HepG2 (cell line): ENCODE results near the gene UBE3D. TPM values are rescaled to one million over a fixed set of nuclear protein-coding genes. Genes with fewer than 3 reads are reported as not detected.

Experiments used
- ATAC-seq: fragments of 200-7000 bp; cut with Tn5 transposase; 3 replicates; pipeline ENCODE4 v1.9.1; 2020; ENCODE audit warnings: mild to moderate bottlenecking, moderate library complexity
- BruUV-seq: library from RNA; stranded (reverse); fragments of 400-500 nt; replicated peaks from 2 replicates; lab custom pipeline; 2021; lab: Mats Ljungman, UMichigan
- CTCF ChIA-PET: fragments of 300-600 bp; formaldehyde crosslinking; extraction: SDS; loops from one replicate; lab custom pipeline; 2021; ENCODE audit warnings: low total read pairs, inconsistent platforms, low intra/inter-chr PET ratio; lab: Yijun Ruan, JAX
- POLR2A ChIA-PET: fragments of 350-600 bp; sonication (Branson Sonifier 250); formaldehyde crosslinking; loops from one replicate; lab custom pipeline; 2020; ENCODE audit warnings: antibody characterized with exemption, inconsistent platforms; lab: Yijun Ruan, JAX
- DNase-seq: peaks from one replicate; pipeline ENCODE4 v3.0.0-alpha.2; 2015; ENCODE audit warnings: low spot score
- FAIRE-seq: peaks from 3 replicates; lab custom pipeline; 2011; peaks lifted over from hg19 to GRCh38; lab: Jason Lieb, UNC
- H2AFZ ChIP-seq: one replicate; pipeline ENCODE4 v1.6.1; 2011; ENCODE audit warnings: low read length, inconsistent platforms
- H3K27ac ChIP-seq: fragments of 300-600 bp; 3 replicates; pipeline ENCODE4 v1.8.0; 2011; ENCODE audit warnings: mixed run types, mild to moderate bottlenecking, mixed read lengths, low read length, inconsistent platforms; ENCODE audit not compliant: insufficient read depth; ENCODE audit errors: extremely low read length
- H3K27me3 ChIP-seq, 2 experiments: fragments of 200-600 bp in 1 of 2; 2 replicates in 1 of 2; 3 replicates in 1 of 2; pipeline versions ENCODE4 v1.6.0 to v1.8.0; 2011; ENCODE audit warnings: low read length in 2 of 2, mild to moderate bottlenecking in 2 of 2, moderate library complexity in 2 of 2, inconsistent platforms in 1 of 2; ENCODE audit not compliant: insufficient read depth in 2 of 2, control insufficient read depth in 1 of 2
- H3K36me3 ChIP-seq, 2 experiments: fragments of 200-600 bp in 1 of 2; replicated peaks in 1 of 2; 2 replicates in 1 of 2; 3 replicates in 1 of 2; pipeline versions ENCODE4 v1.5.1 to v1.8.0; 2011; ENCODE audit warnings: low read length in 2 of 2, inconsistent platforms in 1 of 2; ENCODE audit not compliant: insufficient read depth in 2 of 2, control insufficient read depth in 1 of 2
- H3K4me1 ChIP-seq: 2 replicates; pipeline ENCODE4 v1.5.1; 2012; ENCODE audit warnings: low read length, inconsistent platforms; ENCODE audit not compliant: insufficient read depth
- H3K4me2 ChIP-seq: 2 replicates; pipeline ENCODE4 v1.6.0; 2011; ENCODE audit warnings: low read depth, low read length, inconsistent platforms
- H3K4me3 ChIP-seq, 3 experiments: fragments of 200-600 bp in 1 of 3; sonication (generic), shearing (Covaris generic) in 1 of 3; replicated peaks in 1 of 3; 2 replicates each; pipeline ENCODE4 v1.5.1; 2011 to 2016; ENCODE audit warnings: low read length in 3 of 3, inconsistent platforms in 2 of 3, low read depth in 2 of 3, mild to moderate bottlenecking in 2 of 3, control low read depth in 1 of 3, mixed read lengths in 1 of 3; ENCODE audit not compliant: insufficient read depth in 1 of 3
- H3K79me2 ChIP-seq: one replicate; pipeline ENCODE4 v1.6.1; 2011; ENCODE audit warnings: low read length, inconsistent platforms; ENCODE audit not compliant: insufficient read depth
- H3K9ac ChIP-seq: 2 replicates; pipeline ENCODE4 v1.6.0; 2011; ENCODE audit warnings: mild to moderate bottlenecking, low read depth, low read length, inconsistent platforms; ENCODE audit not compliant: insufficient read depth
- H3K9me3 ChIP-seq: 2 replicates; pipeline ENCODE4 v1.5.1; 2012; ENCODE audit warnings: mild to moderate bottlenecking, low read length
- H4K20me1 ChIP-seq: 2 replicates; pipeline ENCODE4 v1.6.0; 2011; ENCODE audit warnings: inconsistent platforms, mild to moderate bottlenecking, low read length, moderate library complexity; ENCODE audit not compliant: insufficient read depth
- HDAC1 ChIP-seq: sonication (generic); formaldehyde crosslinking; IDR thresholded peaks from 2 replicates; pipeline ENCODE4 v1.5.1; 2020; ENCODE audit warnings: mild to moderate bottlenecking, missing genetic modification reagents
- MED1 ChIP-seq: sonication (generic); formaldehyde crosslinking; IDR thresholded peaks from 2 replicates; pipeline ENCODE4 v1.4.0; 2020; ENCODE audit warnings: missing genetic modification reagents
- NR2F2 ChIP-seq: IDR thresholded peaks from 2 replicates; pipeline ENCODE4 v1.6.1; 2012; ENCODE audit warnings: low read depth, inconsistent platforms, borderline replicate concordance
- RXRB ChIP-seq: IDR thresholded peaks from 2 replicates; pipeline ENCODE4 v1.6.1; 2016; ENCODE audit warnings: borderline replicate concordance, missing genetic modification reagents, missing compliant biosample characterization
- SMARCC2 ChIP-seq: fragments of 450-650 bp; IDR thresholded peaks from 2 replicates; pipeline ENCODE4 v1.6.1; 2017; ENCODE audit warnings: antibody characterized with exemption, mild to moderate bottlenecking
- TCF7L2 ChIP-seq: IDR thresholded peaks from 2 replicates; pipeline ENCODE4 v1.6.1; 2011; ENCODE audit warnings: mild to moderate bottlenecking, low read depth, low read length, moderate library complexity
- THAP11 ChIP-seq: IDR thresholded peaks from 2 replicates; pipeline ENCODE4 v1.6.1; 2016; ENCODE audit warnings: missing biosample characterization, missing genetic modification reagents
- ZNF136 ChIP-seq: sonication (generic); formaldehyde crosslinking; IDR thresholded peaks from 2 replicates; pipeline ENCODE4 v1.8.1; 2022; ENCODE audit warnings: low read depth, mild to moderate bottlenecking, moderate library complexity, missing genetic modification reagents
- ZNF652 ChIP-seq: IDR thresholded peaks from 2 replicates; pipeline ENCODE4 v1.6.1; 2016; ENCODE audit warnings: low read depth, borderline replicate concordance
- ZNF850 ChIP-seq: sonication (generic); formaldehyde crosslinking; conservative IDR thresholded peaks from 2 replicates; pipeline ENCODE4 v1.9.0; 2021; ENCODE audit warnings: mild to moderate bottlenecking, missing genetic modification reagents
- WGBS: methylation state at CpG from one replicate; pipeline ENCODE4 v1.1.6; 2017; ENCODE audit warnings: low lambda C conversion rate; 5-methylcytosine and 5-hydroxymethylcytosine counted together
- in situ Hi-C: cut with HindIII; loops from 2 replicates; pipeline ENCODE4 v1.10.0; 2017; ENCODE audit warnings: low pct_unique_long_range_greater_than_20kb; ENCODE audit not compliant: extremely low pct_ligation_motif_present
- intact Hi-C: fragments of 100-400 bp; cut with micrococcal nuclease; formaldehyde crosslinking; loops from one replicate; pipeline ENCODE4 v1.10.0; 2022; ENCODE audit not compliant: unreplicated experiment
- polyA plus RNA-seq, 8 experiments: library from polyadenylated mRNA; depleted of rRNA in 3 of 8; stranded (reverse) in 7 of 8; unstranded in 1 of 8; fragments of >200 nt; fragmentation: Illumina TruSeq in 4 of 8; extraction: Trizol in 4 of 8; gene quantifications; 2 replicates each; pipeline versions ENCODE4 v1.2.1 to v1.2.3, GENCODE V29; 2011 to 2016; ENCODE audit warnings: low read depth in 4 of 8, missing spikeins in 1 of 8, mixed read lengths in 1 of 8; ENCODE audit not compliant: insufficient read depth in 1 of 8
- total RNA-seq, 5 experiments: library from RNA; depleted of rRNA; stranded (reverse); fragments of >200 nt; fragmentation: Illumina TruSeq; extraction: Trizol; gene quantifications; 2 replicates each; pipeline ENCODE4 v1.2.3, GENCODE V29; 2016; ENCODE audit warnings: low read depth in 1 of 5
- TF ChIP-seq, protein P1 (sequence below): sonication (generic); formaldehyde crosslinking; IDR thresholded peaks from 2 replicates; pipeline ENCODE4 v1.8.0; 2022; ENCODE audit warnings: mild to moderate bottlenecking, missing genetic modification reagents
- TF ChIP-seq, protein P2 (sequence below): IDR thresholded peaks from 2 replicates; pipeline ENCODE4 v1.6.1; 2018; ENCODE audit warnings: missing genetic modification reagents, mild to moderate bottlenecking, missing compliant biosample characterization
- TF ChIP-seq, protein P3 (sequence below): sonication (generic); formaldehyde crosslinking; IDR thresholded peaks from 2 replicates; pipeline ENCODE4 v1.5.1; 2020; ENCODE audit warnings: mild to moderate bottlenecking, moderate library complexity, missing genetic modification reagents
- TF ChIP-seq, protein P4 (sequence below): sonication (generic); formaldehyde crosslinking; IDR thresholded peaks from 2 replicates; pipeline ENCODE4 v1.4.0; 2020; ENCODE audit warnings: missing genetic modification reagents

UBE3D gene
- total and polyA plus RNA-seq, 2 of the 13 experiments (the other 11 are each of a cell fraction or from before 2014, with no cell fraction given), result 5.1 to 11.4 TPM

DNA sequence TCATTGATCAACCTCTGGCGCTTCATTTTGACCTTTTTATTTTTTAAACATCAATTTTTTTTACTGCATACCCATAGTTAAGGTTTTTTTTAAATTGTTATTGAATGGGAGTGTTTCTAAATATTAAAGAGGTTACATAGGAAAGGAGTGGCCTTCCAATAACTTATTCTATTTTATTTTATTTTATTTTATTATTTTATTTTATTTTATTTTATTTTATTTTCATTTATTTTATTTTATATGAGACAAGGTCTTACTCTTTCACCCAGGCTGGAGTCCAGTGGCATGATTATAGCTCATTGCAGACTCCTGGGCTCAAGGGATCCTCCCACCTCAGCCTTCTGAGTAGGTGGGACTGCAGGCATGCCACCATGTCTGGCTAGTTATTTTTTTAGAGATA is 32.0 kb upstream of the UBE3D start:
- H3K4me2 ChIP-seq, result no peak overlapping the region
- no peak overlapping the region for H2AFZ ChIP-seq
- ATAC-seq (no peak), FAIRE-seq (no peak), DNase-seq (no peak)
- POLR2A ChIA-PET, result no interaction called here
- H3K9ac ChIP-seq, result no peak overlapping the region
- intact Hi-C loops (no loop called here), in situ Hi-C loops (no loop called here)
- H3K27ac ChIP-seq, result no peak overlapping the region
- 100% methylated on average over 1 of the region's 1 CpG for WGBS
- BruUV-seq, result no TSS peak
- no peaks in the 10 kb centered on the region for H3K4me1 ChIP-seq
- H4K20me1 ChIP-seq, result no peaks in the 10 kb centered on the region
- H3K4me3 ChIP-seq, result no peak overlapping the region
- H3K79me2 ChIP-seq, result no peaks in the 10 kb centered on the region
- no peaks in the 10 kb centered on the region for H3K27me3 ChIP-seq
- CTCF ChIA-PET, result no interaction called here
- no peaks in the 10 kb centered on the region for H3K9me3 ChIP-seq
- TF ChIP-seq MED1 (CRISPR knock-in tag) (no peak), TCF7L2 (no peak), THAP11 (CRISPR knock-in tag) (no peak), RXRB (CRISPR knock-in tag) (no peak), ZNF850 (CRISPR knock-in tag) (no peak), ZNF136 (CRISPR knock-in tag) (no peak), SMARCC2 (no peak), ZNF652 (CRISPR knock-in tag) (no peak), NR2F2 (no peak), HDAC1 (CRISPR knock-in tag) (no peak)
- TF ChIP-seq, protein P1, sequence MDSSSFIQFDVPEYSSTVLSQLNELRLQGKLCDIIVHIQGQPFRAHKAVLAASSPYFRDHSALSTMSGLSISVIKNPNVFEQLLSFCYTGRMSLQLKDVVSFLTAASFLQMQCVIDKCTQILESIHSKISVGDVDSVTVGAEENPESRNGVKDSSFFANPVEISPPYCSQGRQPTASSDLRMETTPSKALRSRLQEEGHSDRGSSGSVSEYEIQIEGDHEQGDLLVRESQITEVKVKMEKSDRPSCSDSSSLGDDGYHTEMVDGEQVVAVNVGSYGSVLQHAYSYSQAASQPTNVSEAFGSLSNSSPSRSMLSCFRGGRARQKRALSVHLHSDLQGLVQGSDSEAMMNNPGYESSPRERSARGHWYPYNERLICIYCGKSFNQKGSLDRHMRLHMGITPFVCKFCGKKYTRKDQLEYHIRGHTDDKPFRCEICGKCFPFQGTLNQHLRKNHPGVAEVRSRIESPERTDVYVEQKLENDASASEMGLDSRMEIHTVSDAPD (CRISPR knock-in tag), result no peak
- TF ChIP-seq, protein P2, sequence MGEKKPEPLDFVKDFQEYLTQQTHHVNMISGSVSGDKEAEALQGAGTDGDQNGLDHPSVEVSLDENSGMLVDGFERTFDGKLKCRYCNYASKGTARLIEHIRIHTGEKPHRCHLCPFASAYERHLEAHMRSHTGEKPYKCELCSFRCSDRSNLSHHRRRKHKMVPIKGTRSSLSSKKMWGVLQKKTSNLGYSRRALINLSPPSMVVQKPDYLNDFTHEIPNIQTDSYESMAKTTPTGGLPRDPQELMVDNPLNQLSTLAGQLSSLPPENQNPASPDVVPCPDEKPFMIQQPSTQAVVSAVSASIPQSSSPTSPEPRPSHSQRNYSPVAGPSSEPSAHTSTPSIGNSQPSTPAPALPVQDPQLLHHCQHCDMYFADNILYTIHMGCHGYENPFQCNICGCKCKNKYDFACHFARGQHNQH, result no peak
- TF ChIP-seq, protein P3, sequence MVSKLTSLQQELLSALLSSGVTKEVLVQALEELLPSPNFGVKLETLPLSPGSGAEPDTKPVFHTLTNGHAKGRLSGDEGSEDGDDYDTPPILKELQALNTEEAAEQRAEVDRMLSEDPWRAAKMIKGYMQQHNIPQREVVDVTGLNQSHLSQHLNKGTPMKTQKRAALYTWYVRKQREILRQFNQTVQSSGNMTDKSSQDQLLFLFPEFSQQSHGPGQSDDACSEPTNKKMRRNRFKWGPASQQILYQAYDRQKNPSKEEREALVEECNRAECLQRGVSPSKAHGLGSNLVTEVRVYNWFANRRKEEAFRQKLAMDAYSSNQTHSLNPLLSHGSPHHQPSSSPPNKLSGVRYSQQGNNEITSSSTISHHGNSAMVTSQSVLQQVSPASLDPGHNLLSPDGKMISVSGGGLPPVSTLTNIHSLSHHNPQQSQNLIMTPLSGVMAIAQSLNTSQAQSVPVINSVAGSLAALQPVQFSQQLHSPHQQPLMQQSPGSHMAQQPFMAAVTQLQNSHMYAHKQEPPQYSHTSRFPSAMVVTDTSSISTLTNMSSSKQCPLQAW, result no peak
- TF ChIP-seq, protein P4, sequence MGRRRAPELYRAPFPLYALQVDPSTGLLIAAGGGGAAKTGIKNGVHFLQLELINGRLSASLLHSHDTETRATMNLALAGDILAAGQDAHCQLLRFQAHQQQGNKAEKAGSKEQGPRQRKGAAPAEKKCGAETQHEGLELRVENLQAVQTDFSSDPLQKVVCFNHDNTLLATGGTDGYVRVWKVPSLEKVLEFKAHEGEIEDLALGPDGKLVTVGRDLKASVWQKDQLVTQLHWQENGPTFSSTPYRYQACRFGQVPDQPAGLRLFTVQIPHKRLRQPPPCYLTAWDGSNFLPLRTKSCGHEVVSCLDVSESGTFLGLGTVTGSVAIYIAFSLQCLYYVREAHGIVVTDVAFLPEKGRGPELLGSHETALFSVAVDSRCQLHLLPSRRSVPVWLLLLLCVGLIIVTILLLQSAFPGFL, result no peak
- TF ChIP-seq, all 625 proteins: peak for 0
- peaks cover 0 to 3% of the 10 kb centered on the region in 2 experiments; a peak in 1 of 5 replicates for H3K36me3 ChIP-seq
